Upper lobe of left lung (tissue), 6 donors: ENCODE results near the gene IGSF8. TPM values are rescaled to one million over a fixed set of nuclear protein-coding genes. Genes with fewer than 3 reads are reported as not detected.

Experiments
- ATAC-seq, 2 donors: fragments of 200-7000 bp; cut with Tn5 transposase; one replicate each; pipeline ENCODE4 v1.9.1; 2022; ENCODE audit warnings: mild to moderate bottlenecking in 2 of 2, moderate library complexity in 2 of 2; ENCODE audit not compliant: low FRiP score in 2 of 2
- DNase-seq, 2 donors: peaks; one replicate each; pipeline ENCODE4 v3.0.0-alpha.2; 2019 to 2020
- H3K27ac ChIP-seq, 4 donors: fragments of 200-600 bp; sonication (generic); one replicate each; pipeline ENCODE4 v1.5.1; 2016 to 2019
- H3K27me3 ChIP-seq, 4 donors: fragments of 200-600 bp; sonication (generic); one replicate each; pipeline ENCODE4 v1.5.1; 2017 to 2019
- H3K36me3 ChIP-seq, 4 donors: fragments of 200-600 bp; sonication (generic); one replicate each; pipeline ENCODE4 v1.5.1; 2016 to 2019
- H3K4me1 ChIP-seq, 4 donors: fragments of 200-600 bp; sonication (generic); one replicate each; pipeline ENCODE4 v1.5.1; 2018 to 2019
- H3K4me3 ChIP-seq, 4 donors: fragments of 200-600 bp; sonication (generic); one replicate each; pipeline ENCODE4 v1.5.1; 2017 to 2019; ENCODE audit warnings: mild to moderate bottlenecking in 2 of 4, moderate library complexity in 1 of 4
- H3K9me3 ChIP-seq, 4 donors: fragments of 200-600 bp; sonication (generic); one replicate each; pipeline ENCODE4 v1.5.1; 2018 to 2019
- CTCF ChIP-seq, 6 experiments: fragments of 450-650 bp in 4 of 6; fragments of 200-600 bp in 2 of 6; sonication (generic) in 2 of 6; IDR thresholded peaks; one replicate each; pipeline ENCODE4 v1.5.1; 2016 to 2019; ENCODE audit warnings: antibody characterized with exemption in 6 of 6
- EP300 ChIP-seq, 4 donors: sonication (generic); formaldehyde crosslinking; IDR thresholded peaks; one replicate each; pipeline ENCODE4 v1.5.1; 2017; ENCODE audit warnings: antibody characterized with exemption in 4 of 4, control low read depth in 2 of 4
- POLR2A ChIP-seq, 4 donors: fragments of 450-650 bp; IDR thresholded peaks; one replicate each; pipeline ENCODE4 v1.5.1; 2016 to 2017; ENCODE audit warnings: antibody characterized with exemption in 4 of 4, mild to moderate bottlenecking in 2 of 4
- POLR2AphosphoS5 ChIP-seq, 2 donors: sonication (generic); formaldehyde crosslinking; IDR thresholded peaks; one replicate each; pipeline ENCODE4 v1.5.1; 2017; ENCODE audit warnings: antibody characterized with exemption in 2 of 2
- WGBS, 2 donors: methylation state at CpG; one replicate each; pipeline ENCODE4 v1.1.5; 2017 to 2018; 5-methylcytosine and 5-hydroxymethylcytosine counted together
- total RNA-seq, 6 donors: library from RNA; depleted of rRNA in 4 of 6; stranded (reverse); fragments of >200 nt in 4 of 6; gene quantifications; one replicate each; pipeline versions ENCODE4 v1.1.0 to v1.2.1, GENCODE V29; 2016 to 2021
- donor health status: DM: no; HTN: no; CAD: no; lungs with moderate emphysema.
- donor health status: DM: no; HTN: yes; CAD: no; lungs with severe emphysema.

The IGSF8 gene
- total RNA-seq, 6 donors from 2014 or later = 13.6 to 43.8 (median 36.9) TPM

DNA sequence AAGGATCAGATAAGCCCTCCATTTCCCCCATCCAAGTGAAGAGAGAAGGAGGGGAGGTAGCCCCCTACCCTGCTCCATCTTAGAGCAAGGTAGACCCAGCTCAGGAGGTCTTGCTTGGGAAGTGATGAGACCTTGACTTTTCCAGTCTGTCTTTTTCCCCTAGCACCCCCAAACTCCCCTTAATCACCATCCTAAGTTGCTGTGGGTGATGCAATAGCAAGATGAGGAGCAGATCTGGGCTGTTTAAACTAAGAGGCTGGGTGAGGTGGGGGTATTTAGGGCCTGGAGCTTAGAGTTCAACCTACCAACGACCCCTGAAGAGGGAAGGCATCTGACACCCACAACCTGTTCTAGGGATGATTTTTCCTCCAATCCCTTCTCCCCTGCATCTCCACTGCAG lies 18.9 kb upstream of the IGSF8 start:
- H3K36me3 ChIP-seq = no peaks in the 10 kb centered on the region

GRCh38 chr1:160116283-160117147 lies 18.1 kb upstream of the IGSF8 start:
- TF ChIP-seq EP300 (IDR thresholded peaks at IDR 0.05) (no peak), POLR2A (IDR thresholded peaks at IDR 0.05) (no peak)
- no peaks in the 10 kb centered on the region for H3K9me3 ChIP-seq
- no peak for DNase-seq
- H3K27me3 ChIP-seq = no peaks in the 10 kb centered on the region
- ATAC-seq = no peak
- H3K4me1 ChIP-seq = peaks cover 0 to 11% (median 3%) of the 10 kb centered on the region in 4 donors
- peak overlapping the region in 3 of 4 donors; percentile 3 to 20 (median 14) for H3K4me3 ChIP-seq
- no peaks in the 10 kb centered on the region for H3K36me3 ChIP-seq
- peak overlapping the region in 1 of 4 donors; percentile 39 for H3K27ac ChIP-seq
- WGBS, 2 donors = 55 to 58% methylated on average over 10 to 11 of the region's 12 CpGs

More for the DNA sequence above, 18.9 kb upstream of the IGSF8 start:
- Histone ChIP-seq H3K4me3 (peak overlapping the region in 2 of 4 donors; percentile 14 to 20), H3K9me3 (no peaks in the 10 kb centered on the region), H3K27ac (no peak overlapping the region), H3K27me3 (no peaks in the 10 kb centered on the region), H3K4me1 (peaks cover 0 to 11% (median 3%) of the 10 kb centered on the region in 4 donors)
- 0 to 5% methylated on average over 1 of the region's 1 CpG for WGBS, 2 donors
- ATAC-seq (no peak), DNase-seq (no peak)
- TF ChIP-seq CTCF (IDR thresholded peaks at IDR 0.05) = no peak
- TF ChIP-seq EP300 (IDR thresholded peaks at IDR 0.05) = no peak
- no peak for TF ChIP-seq POLR2A (IDR thresholded peaks at IDR 0.05)
- no peak for TF ChIP-seq POLR2AphosphoS5 (IDR thresholded peaks at IDR 0.05)

DNA sequence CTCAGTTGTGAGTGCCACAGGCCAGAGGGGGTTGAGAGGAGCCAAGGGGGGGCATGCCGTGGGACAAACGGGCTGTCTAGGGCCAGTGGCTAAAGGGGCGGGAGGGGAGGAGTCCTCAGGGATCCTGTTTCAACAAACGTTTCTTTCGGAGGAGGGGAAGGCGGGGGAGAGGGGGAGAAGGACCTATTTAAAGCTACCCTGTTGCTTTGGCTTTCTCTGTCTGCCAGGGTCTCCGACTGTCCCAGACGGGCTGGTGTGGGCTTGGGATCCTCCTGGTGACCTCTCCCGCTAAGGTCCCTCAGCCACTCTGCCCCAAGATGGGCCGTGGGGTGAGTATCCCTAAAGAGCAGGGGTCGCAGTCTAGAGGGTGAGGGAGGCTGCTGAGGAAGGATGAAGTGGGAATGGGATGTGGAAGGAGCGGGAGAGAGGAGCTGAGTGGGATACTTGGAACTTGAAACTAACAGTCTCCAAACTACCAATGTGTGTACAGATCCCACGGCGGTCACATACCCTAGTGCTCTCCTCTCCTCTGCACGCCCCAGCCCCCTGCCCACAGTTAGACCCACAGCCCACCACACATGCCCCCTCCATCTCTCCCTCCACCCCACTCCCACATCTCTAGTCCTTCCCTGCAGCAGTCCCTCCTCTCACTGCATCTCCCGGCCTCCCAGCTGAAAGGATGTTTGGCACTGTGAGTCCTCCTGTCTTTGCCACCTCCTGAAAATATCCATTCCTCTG lies 17.3 kb upstream of the IGSF8 start, which contains the start of gene ATP1A2:
TSS of gene ATP1A2 (plus strand) at position 215 of the 738 bp plus-strand sequence. CDS start at position 318, 103 bp downstream.
- H3K9me3 ChIP-seq = no peaks in the 10 kb centered on the region
- peak within 1 kb of the TSS in 1 of 4 donors; percentile 39 for H3K27ac ChIP-seq
- peaks cover 0 to 11% (median 3%) of the 10 kb centered on the region in 4 donors for H3K4me1 ChIP-seq
- H3K36me3 ChIP-seq = no peaks in the 10 kb centered on the region
- no peak for ATAC-seq
- WGBS, 2 donors = 40% methylated on average over 16 of the region's 16 CpGs
- TF ChIP-seq POLR2AphosphoS5 (IDR thresholded peaks at IDR 0.05) (no peak), POLR2A (IDR thresholded peaks at IDR 0.05) (no peak), CTCF (IDR thresholded peaks at IDR 0.05) (no peak), EP300 (IDR thresholded peaks at IDR 0.05) (no peak)
- no peak for DNase-seq
- H3K27me3 ChIP-seq = no peaks in the 10 kb centered on the region
- H3K4me3 ChIP-seq = peak within 1 kb of the TSS in 3 of 4 donors; percentile 3 to 20 (median 14)

DNA sequence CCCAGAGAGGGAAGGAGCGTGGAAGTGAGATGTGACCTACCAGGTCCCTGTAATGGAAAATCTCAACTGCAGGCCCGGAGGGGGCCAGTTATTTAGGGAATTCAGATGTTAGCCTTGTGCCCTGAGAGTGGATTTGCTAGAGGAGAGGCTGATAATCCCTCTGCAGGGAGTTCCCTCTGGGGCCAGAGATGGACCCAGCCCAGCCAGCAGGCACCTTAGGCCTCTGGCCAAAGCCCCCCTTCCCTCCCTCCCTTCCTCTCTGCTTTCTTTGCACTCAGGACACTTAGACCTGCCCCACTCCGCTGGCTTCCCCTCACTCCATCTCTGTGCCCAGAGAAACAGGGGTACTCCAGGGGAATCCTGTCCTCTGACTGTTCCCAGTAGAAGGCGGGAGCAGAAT lies 15.7 kb upstream of the IGSF8 start:
- no peak overlapping the region for H3K27ac ChIP-seq

More for the DNA sequence above, 15.7 kb upstream of the IGSF8 start:
- DNase-seq = no peak
- H3K9me3 ChIP-seq = no peaks in the 10 kb centered on the region
- no peaks in the 10 kb centered on the region for H3K27me3 ChIP-seq
- H3K4me1 ChIP-seq = peaks cover 0 to 11% (median 3%) of the 10 kb centered on the region in 4 donors
- H3K4me3 ChIP-seq = no peak overlapping the region
- ATAC-seq = no peak
- TF ChIP-seq POLR2A (IDR thresholded peaks at IDR 0.05) (no peak), CTCF (IDR thresholded peaks at IDR 0.05) (no peak), EP300 (IDR thresholded peaks at IDR 0.05) (no peak), POLR2AphosphoS5 (IDR thresholded peaks at IDR 0.05) (no peak)
- H3K36me3 ChIP-seq = no peaks in the 10 kb centered on the region
- 74 to 80% methylated on average over 4 of the region's 4 CpGs for WGBS, 2 donors
